ENCODE data around the gene CDH23.

Gene CDH23

GRCh38 chr10:71370031-71370430 lies 26.7 kb upstream of the CDH23 start:
- no peak for DNase-seq (ENCODE audit: low spot score)

DNA sequence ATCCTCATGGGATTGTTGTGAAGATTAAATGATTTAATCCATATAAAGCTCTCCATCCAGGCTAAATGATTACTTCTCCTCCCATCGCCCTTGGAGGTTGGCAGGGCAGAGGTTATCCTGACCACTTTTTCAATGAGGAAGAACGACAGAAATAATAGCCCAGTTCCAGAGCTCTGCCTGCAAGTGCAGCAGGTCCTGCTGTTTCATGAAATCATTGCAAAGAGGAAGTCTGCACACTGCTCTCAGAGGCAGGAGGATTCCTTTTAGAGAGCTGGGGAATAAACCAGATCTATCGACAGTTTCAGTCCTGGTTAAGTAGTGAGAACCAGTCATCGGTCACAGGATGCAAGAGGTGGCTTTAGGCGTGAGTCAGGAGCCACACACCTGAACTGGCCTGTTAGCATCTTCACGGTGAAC lies 25.0 kb upstream of the CDH23 start:
- no peak for DNase-seq (ENCODE audit: low spot score)

- DNase-seq (ENCODE audit: low spot score): no peak
Observed at GRCh38 chr10:71372882-71373495, 23.7 kb upstream of the CDH23 start.

GRCh38 chr10:71374481-71375233 lies 22.1 kb upstream of the CDH23 start:
- DNase-seq (ENCODE audit: low spot score): no peak

GRCh38 chr10:71375952-71376351 lies 20.8 kb upstream of the CDH23 start:
- DNase-seq (ENCODE audit: low spot score): no peak

GRCh38 chr10:71378336-71379117 lies 18.2 kb upstream of the CDH23 start:
- DNase-seq (ENCODE audit: low spot score): no peak

DNA sequence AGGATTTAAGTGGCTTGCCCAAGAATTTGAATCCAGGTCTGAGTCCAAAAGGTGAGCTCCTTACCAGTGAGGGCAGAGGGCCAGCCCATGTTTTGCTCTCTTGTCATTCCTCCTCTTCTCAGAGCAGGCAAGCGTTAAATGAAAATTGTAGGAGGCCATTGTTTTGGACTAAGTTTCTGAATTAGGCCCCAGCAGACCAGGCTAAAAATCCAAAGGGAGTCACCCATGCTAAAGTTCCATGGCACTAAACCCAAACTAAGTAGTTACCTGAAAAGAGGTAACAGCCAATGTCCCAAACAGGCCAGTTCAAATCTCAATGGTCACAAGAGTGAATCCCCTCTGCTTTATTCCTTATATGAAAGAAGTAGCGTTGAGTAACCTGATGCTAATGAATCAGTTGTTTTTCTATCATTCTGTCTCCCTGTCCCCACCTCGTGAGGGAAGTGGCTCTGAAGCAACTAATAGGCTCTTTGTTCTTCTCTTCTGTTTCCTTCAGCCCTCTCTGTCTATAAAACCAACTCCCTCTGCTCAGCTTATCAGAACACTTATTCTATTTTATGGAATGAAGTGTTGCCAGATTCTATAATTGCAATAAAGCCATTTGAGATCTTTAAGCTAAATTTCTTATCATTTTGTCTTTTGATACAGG lies 17.5 kb upstream of the CDH23 start:
- no peak for DNase-seq (ENCODE audit: low spot score)

DNA sequence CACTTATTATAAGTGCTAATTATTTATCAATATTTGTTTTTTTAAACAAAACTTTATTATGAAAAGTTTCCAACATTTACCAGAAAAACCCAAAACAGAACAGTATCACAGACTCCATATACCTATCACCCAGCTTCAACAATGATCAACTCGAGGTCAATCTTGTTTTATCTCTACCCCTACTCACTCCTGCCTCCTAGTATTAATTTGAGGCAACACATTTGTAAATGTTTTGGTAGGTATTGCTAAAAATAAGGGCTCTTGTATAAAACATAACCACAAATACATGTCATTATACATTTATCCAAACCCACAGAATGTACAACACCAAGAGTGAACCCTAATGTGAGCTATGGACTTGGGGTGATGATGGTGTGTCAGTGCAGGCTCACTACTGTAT lies 15.9 kb upstream of the CDH23 start:
- no peak for DNase-seq (ENCODE audit: low spot score)

GRCh38 chr10:71381611-71382010 lies 15.1 kb upstream of the CDH23 start:
- no peak for DNase-seq (ENCODE audit: low spot score)

DNA sequence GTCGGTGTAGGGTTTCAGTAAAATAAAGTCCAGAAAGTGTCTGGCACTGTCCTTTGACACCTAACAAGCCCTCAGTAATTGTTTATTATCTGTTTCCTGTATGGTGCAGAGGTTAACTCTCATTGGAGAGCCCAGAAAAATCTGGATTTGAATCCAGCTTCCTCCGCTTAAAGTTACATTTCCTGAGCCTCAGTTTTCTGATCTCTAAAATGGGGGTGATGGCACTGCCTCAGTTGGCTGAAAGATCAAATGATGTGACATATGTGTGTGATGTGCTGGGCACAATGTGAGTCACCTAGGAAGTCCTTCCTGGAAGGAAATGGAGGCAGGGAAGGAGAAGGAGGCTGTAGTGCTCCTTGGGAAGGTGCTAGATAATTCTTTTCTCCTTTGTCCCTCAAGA lies 14.7 kb upstream of the CDH23 start:
- no peak for DNase-seq (ENCODE audit: low spot score)

DNA sequence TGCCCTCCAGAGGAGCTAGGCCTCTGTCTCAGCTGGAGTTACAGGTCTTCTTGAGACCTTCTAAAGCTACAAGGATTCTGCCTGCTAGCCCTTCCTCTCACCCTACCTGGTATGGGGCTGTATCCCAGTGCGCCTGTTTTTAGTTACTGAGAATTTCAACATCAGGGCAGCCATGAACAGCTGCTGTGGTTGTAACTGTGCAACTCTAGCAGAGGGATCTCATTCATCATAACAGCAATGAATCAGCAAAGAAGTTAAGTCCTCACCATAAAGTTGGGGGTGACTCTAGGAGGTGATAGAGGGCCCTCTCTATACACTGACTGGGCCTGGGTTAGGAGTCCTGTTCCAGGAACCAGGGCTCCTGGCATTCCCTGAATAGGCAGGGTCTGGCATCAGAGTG lies 14.0 kb upstream of the CDH23 start:
- DNase-seq (ENCODE audit: low spot score): no peak

- peak; percentile 69 for DNase-seq (ENCODE audit: low spot score)
Observed at GRCh38 chr10:71383972-71384687, 12.6 kb upstream of the CDH23 start.

GRCh38 chr10:71388171-71388570 lies 8.5 kb upstream of the CDH23 start:
- DNase-seq (ENCODE audit: low spot score): no peak

GRCh38 chr10:71388583-71389310 lies 8.0 kb upstream of the CDH23 start:
- DNase-seq (ENCODE audit: low spot score): no peak

DNA sequence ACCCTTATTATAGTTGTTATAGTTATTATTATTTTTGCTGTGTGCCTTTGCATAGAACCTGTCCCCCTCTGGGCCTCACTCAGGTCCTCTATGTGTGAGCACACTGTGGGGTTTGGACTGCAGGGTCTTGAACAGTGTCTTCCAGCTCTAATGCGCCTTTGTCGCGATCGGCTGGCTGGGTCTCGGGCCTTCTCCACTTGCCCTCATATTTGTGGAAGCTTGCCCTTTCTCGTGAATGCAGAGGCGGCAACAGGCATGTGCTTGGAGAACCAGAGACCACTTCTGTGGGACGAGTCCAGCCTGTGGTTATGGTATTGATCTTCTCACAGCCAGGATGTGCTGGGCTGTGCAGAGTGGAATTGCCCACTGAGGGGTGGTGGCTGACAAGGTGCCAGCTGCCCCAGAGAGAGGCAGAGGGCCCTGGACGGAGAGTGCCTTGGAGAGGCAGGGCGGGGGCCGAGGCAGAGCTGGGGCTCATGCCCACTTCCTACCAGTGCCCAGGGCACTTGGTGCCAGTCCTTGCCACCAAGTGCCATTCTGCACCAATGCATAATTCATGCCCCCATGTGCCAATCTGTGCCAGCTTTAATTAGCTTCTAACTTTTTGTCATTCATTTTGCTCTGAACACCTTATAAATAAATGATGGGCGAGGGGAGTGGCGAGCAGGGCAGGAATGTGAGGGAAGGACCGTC lies 6.8 kb upstream of the CDH23 start:
- no peak for DNase-seq (ENCODE audit: low spot score)

DNA sequence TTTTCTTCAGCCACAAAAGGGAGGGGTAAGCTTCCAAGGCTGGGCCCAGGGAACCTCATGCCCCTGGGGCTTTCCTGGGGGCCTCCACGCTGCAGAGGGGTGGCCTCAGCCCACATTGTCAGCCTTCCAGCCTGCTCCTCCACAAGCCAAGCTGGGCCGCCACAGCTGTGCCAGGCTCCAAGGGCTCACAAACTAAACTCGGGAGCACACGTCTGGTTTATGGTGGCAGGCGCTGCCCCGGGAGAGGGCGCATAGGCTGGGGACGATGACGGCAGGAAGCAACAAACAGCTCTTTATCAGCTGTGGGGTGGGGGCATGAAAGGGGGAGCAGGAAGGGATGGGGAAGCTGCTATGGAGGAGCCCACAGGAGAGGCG lies 6.3 kb upstream of the CDH23 start:
- no peak for DNase-seq (ENCODE audit: low spot score)

DNA sequence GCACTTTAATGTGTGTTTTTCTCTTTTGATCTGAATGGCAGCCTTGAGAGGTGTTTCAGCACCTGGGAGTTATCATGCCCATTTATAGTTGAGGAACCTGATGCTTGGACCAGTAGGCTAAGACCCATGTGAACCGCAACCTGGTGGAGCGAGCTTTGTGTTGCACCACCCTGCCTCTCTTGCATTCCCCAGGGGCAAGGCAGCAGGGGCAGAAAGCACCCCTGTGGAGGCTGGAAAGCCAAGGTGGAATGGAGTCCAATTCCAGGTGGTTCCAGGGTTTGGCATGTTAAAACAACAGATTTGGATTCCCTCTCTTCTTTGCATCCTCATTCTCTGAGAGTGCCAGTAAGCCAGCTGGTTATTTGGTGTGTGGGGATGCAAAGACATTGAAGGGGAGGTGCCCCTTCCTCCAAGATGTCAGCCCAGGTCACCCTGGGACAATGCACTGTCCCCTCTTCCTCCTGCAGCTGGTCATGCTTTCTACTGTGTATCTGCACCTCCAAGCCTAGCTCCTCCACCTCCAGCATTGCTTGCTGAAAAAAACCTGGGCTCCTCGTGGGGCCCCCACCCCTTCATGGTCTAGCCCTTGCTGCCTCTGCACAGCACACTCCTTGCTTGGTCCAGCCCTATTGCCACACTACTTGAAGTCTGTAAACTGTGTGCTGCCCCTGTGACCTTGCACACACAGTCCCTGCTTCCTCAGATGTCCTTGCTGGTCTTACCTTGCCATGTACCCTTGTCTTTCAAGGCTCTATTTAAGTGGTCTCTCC lies 5.6 kb upstream of the CDH23 start:
- no peak for DNase-seq (ENCODE audit: low spot score)

- no peak for DNase-seq (ENCODE audit: low spot score)
Observed at GRCh38 chr10:71391701-71392100, 5.0 kb upstream of the CDH23 start.

GRCh38 chr10:71392292-71392691 lies 4.4 kb upstream of the CDH23 start:
- DNase-seq (ENCODE audit: low spot score): no peak

Measured in CD4-positive, alpha-beta T cell treated with Interleukin-2 at 100 ng/mL for 4 hours (primary cell).